HCT116 (cell line): ENCODE measurements around the gene THRAP3. TPM values are rescaled to one million over a fixed set of nuclear protein-coding genes. Genes with fewer than 3 reads are reported as not detected.

ENCODE experiments used
- ATAC-seq: fragments of 200-7000 bp; cut with Tn5 transposase; 2 replicates; pipeline ENCODE4 v1.9.1; 2020; ENCODE audit warnings: mild to moderate bottlenecking, moderate library complexity
- BruUV-seq: library from RNA; stranded (reverse); fragments of 400-500 nt; replicated peaks from 2 replicates; lab custom pipeline; 2021; lab: Mats Ljungman, UMichigan
- CTCF ChIA-PET: fragments of 300-600 bp; sonication (Branson Sonifier 250); formaldehyde crosslinking; loops from one replicate; lab custom pipeline; 2021; ENCODE audit warnings: antibody characterized with exemption; lab: Charles Lee
- POLR2A ChIA-PET: fragments of 300-600, 350-600 bp; sonication (Branson Sonifier 250); formaldehyde crosslinking; loops from one replicate; lab custom pipeline; 2021; ENCODE audit warnings: antibody characterized with exemption; lab: Charles Lee
- RAD21 ChIA-PET, 2 experiments: fragments of 300-600 bp; sonication (Branson Sonifier 250); formaldehyde crosslinking; loops; one replicate each; lab custom pipeline; 2023; ENCODE audit warnings: low total read pairs in 2 of 2; ENCODE audit not compliant: uncharacterized antibody in 2 of 2, unreplicated experiment in 2 of 2, low non-redundant PET in 1 of 2; lab: Charles Lee
- DNase-seq: peaks from one replicate; pipeline ENCODE4 v3.0.0-alpha.2; 2010; ENCODE audit warnings: low read depth, low spot score
- H2AFZ ChIP-seq: fragments of 200-600 bp; shearing (Covaris generic), sonication (generic); 2 replicates; pipeline ENCODE4 v1.6.1; 2017; ENCODE audit warnings: low read depth, mixed run types, mixed read lengths, antibody characterized with exemption, low read length; ENCODE audit not compliant: poor library complexity, severe bottlenecking
- H3K27ac ChIP-seq: 2 replicates; pipeline ENCODE4 v1.5.1; 2012; ENCODE audit warnings: low read depth, low read length
- H3K27me3 ChIP-seq: fragments of 200-600 bp; sonication (generic); 2 replicates; pipeline ENCODE4 v1.6.1; 2016; ENCODE audit warnings: mixed run types, low read length, mixed read lengths; ENCODE audit not compliant: insufficient read depth
- H3K36me3 ChIP-seq, 2 experiments: fragments of 200-500 bp in 1 of 2; fragments of 200-600 bp in 1 of 2; sonication (Bioruptor generic) in 1 of 2; sonication (generic) in 1 of 2; 2 replicates each; pipeline versions ENCODE4 v1.5.1 to v1.6.1; 2014 to 2016; ENCODE audit warnings: low read length in 2 of 2, inconsistent platforms in 1 of 2, mixed read lengths in 1 of 2, mixed run types in 1 of 2; ENCODE audit not compliant: insufficient read depth in 2 of 2, control insufficient read depth in 1 of 2
- H3K4me1 ChIP-seq, 2 experiments: fragments of 200-600 bp in 1 of 2; sonication (generic) in 1 of 2; 2 replicates each; pipeline versions ENCODE4 v1.5.1 to v1.6.1; 2012 to 2017; ENCODE audit warnings: low read length in 2 of 2, inconsistent platforms in 1 of 2, mild to moderate bottlenecking in 1 of 2, mixed read lengths in 1 of 2, mixed run types in 1 of 2, moderate library complexity in 1 of 2; ENCODE audit not compliant: insufficient read depth in 2 of 2, control insufficient read depth in 1 of 2
- H3K4me2 ChIP-seq: fragments of 200-600 bp; sonication (generic); 2 replicates; pipeline ENCODE4 v1.6.1; 2017; ENCODE audit warnings: mixed run types, low read length, mixed read lengths
- H3K4me3 ChIP-seq, 2 experiments: fragments of 200-600 bp in 1 of 2; sonication (generic) in 1 of 2; replicated peaks in 1 of 2; 2 replicates each; pipeline ENCODE4 v1.5.1; 2011 to 2016; ENCODE audit warnings: low read length in 2 of 2, control low read depth in 1 of 2, low read depth in 1 of 2, mild to moderate bottlenecking in 1 of 2, mixed read lengths in 1 of 2, mixed run types in 1 of 2
- H3K79me2 ChIP-seq: fragments of 200-600 bp; sonication (generic); 2 replicates; pipeline ENCODE4 v1.6.1; 2017; ENCODE audit warnings: mild to moderate bottlenecking, mixed run types, low read length, moderate library complexity, mixed read lengths; ENCODE audit not compliant: insufficient read depth
- H3K9ac ChIP-seq: fragments of 200-600 bp; sonication (generic); 2 replicates; pipeline ENCODE4 v1.6.1; 2016; ENCODE audit warnings: low read length, mixed read lengths
- H3K9me2 ChIP-seq: fragments of 200-600 bp; sonication (generic), shearing (Covaris generic); 2 replicates; pipeline ENCODE4 v1.6.1; 2017; ENCODE audit warnings: mixed run types, mild to moderate bottlenecking, moderate library complexity; ENCODE audit not compliant: insufficient read depth
- H3K9me3 ChIP-seq, 2 experiments: fragments of 200-500 bp in 1 of 2; fragments of 200-600 bp in 1 of 2; sonication (Bioruptor generic) in 1 of 2; sonication (generic) in 1 of 2; 2 replicates each; pipeline ENCODE4 v1.6.1; 2014 to 2017; ENCODE audit warnings: low read length in 2 of 2, mixed read lengths in 2 of 2, inconsistent platforms in 1 of 2, low read depth in 1 of 2, mild to moderate bottlenecking in 1 of 2, mixed run types in 1 of 2, moderate library complexity in 1 of 2; ENCODE audit not compliant: control insufficient read depth in 1 of 2, insufficient read depth in 1 of 2
- H4K20me1 ChIP-seq: fragments of 200-600 bp; sonication (generic), shearing (Covaris generic); 2 replicates; pipeline ENCODE4 v1.6.1; 2017; ENCODE audit warnings: mixed run types, mild to moderate bottlenecking, moderate library complexity; ENCODE audit not compliant: insufficient read depth
- CBX3 ChIP-seq: IDR thresholded peaks from 2 replicates; pipeline ENCODE4 v1.6.1; 2012; ENCODE audit warnings: low read depth
- CEBPB ChIP-seq: IDR thresholded peaks from 2 replicates; pipeline ENCODE4 v1.6.1; 2012; ENCODE audit warnings: low read depth
- ELF1 ChIP-seq: IDR thresholded peaks from 2 replicates; pipeline ENCODE4 v1.6.1; 2012; ENCODE audit warnings: low read depth, borderline replicate concordance
- EZH2 ChIP-seq: fragments of 200-600 bp; sonication (generic); IDR thresholded peaks from 2 replicates; pipeline ENCODE4 v1.6.1; 2017; ENCODE audit warnings: antibody characterized with exemption, mixed run types
- FOSL1 ChIP-seq: IDR thresholded peaks from 2 replicates; pipeline ENCODE4 v1.6.1; 2012; ENCODE audit warnings: low read depth
- JUND ChIP-seq: IDR thresholded peaks from 2 replicates; pipeline ENCODE4 v1.6.1; 2012
- POLR2A ChIP-seq: IDR thresholded peaks from 2 replicates; pipeline ENCODE4 v1.7.0; 2011; ENCODE audit warnings: borderline replicate concordance; ENCODE audit not compliant: insufficient read depth, insufficient read length; ENCODE audit errors: extremely low read depth
- POLR2AphosphoS5 ChIP-seq: IDR thresholded peaks from 2 replicates; pipeline ENCODE4 v1.6.1; 2011; ENCODE audit warnings: mild to moderate bottlenecking, low read depth, low read length, moderate library complexity
- RAD21 ChIP-seq: IDR thresholded peaks from 2 replicates; pipeline ENCODE4 v1.6.1; 2012; ENCODE audit warnings: low read depth, mild to moderate bottlenecking
- SP1 ChIP-seq: IDR thresholded peaks from 2 replicates; pipeline ENCODE4 v1.6.1; 2012; ENCODE audit warnings: low read depth
- TCF7L2 ChIP-seq: IDR thresholded peaks from 2 replicates; pipeline ENCODE4 v1.7.0; 2011; ENCODE audit warnings: borderline replicate concordance, inconsistent platforms; ENCODE audit not compliant: insufficient read depth, insufficient read length; ENCODE audit errors: extremely low read depth
- YY1 ChIP-seq: IDR thresholded peaks from 2 replicates; pipeline ENCODE4 v1.6.1; 2011; ENCODE audit warnings: low read length, low read depth, moderate library complexity, mild to moderate bottlenecking; ENCODE audit not compliant: insufficient replicate concordance; ENCODE audit errors: extremely low read depth
- intact Hi-C: fragments of 100-400 bp; cut with micrococcal nuclease; formaldehyde crosslinking; loops from 2 replicates; pipeline ENCODE4 v1.10.0; 2022
- total RNA-seq: library from RNA; stranded (reverse); gene quantifications from one replicate; pipeline ENCODE4 v1.2.1, GENCODE V29; 2021; ENCODE audit not compliant: unreplicated experiment
- TF ChIP-seq, protein P1 (sequence below): IDR thresholded peaks from 2 replicates; pipeline ENCODE4 v1.6.1; 2011; ENCODE audit warnings: mild to moderate bottlenecking, low read length, moderate library complexity; ENCODE audit not compliant: insufficient replicate concordance; ENCODE audit errors: extremely low read depth
- TF ChIP-seq, protein P2 (sequence below), 3 experiments: fragments of 200-600 bp in 1 of 3; sonication (generic) in 1 of 3; IDR thresholded peaks in 2 of 3; conservative IDR thresholded peaks in 1 of 3; 2 replicates each; pipeline ENCODE4 v1.5.1; 2012 to 2017; ENCODE audit warnings: low read depth in 2 of 3, low read length in 2 of 3, antibody characterized with exemption in 1 of 3, borderline replicate concordance in 1 of 3, control low read depth in 1 of 3, mild to moderate bottlenecking in 1 of 3, mixed read lengths in 1 of 3, mixed run types in 1 of 3, moderate library complexity in 1 of 3; ENCODE audit not compliant: insufficient read depth in 1 of 3
- TF ChIP-seq, protein P3 (sequence below): IDR thresholded peaks from 2 replicates; pipeline ENCODE4 v1.6.1; 2012

Gene THRAP3
- total RNA-seq, 1 experiment from 2014 or later = 144 TPM

DNA sequence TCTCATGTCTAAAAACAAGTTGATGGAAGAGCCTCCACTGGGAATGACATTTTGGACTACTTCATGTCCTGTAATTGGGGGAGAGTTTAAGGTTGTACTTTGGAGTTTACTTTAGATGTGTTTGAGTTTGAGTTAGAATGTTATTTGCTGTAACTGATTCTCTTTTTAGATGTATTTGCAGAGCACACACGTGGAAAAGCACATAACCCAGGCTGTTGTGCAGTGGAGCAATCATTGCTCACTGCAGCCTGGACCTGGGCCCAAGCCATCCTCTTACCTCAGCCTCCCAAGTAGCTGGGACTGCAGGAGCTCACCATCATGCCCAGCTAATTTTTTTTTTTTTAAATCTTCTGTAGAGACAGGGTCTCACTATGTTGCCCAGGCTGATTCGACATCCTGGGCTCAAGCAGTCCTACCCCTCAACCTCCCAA lies 45.2 kb downstream of the THRAP3 start:
- no peak overlapping the region for H3K27ac ChIP-seq
- POLR2A ChIA-PET = interaction anchor here (0.5 kb wide), 1 partner anchor 1238 kb away, joined by 3 read pairs; the partner anchor contains the start of gene ZMYM6

More for the DNA sequence above, 45.2 kb downstream of the THRAP3 start:
- H2AFZ ChIP-seq = no peak overlapping the region
- RAD21 ChIA-PET = no interaction called here
- TF ChIP-seq TCF7L2 (no peak), POLR2AphosphoS5 (no peak), JUND (no peak), RAD21 (no peak), CBX3 (no peak), YY1 (no peak), CEBPB (no peak), FOSL1 (no peak), POLR2A (no peak), SP1 (no peak), EZH2 (no peak), ELF1 (no peak)
- TF ChIP-seq, protein P1, sequence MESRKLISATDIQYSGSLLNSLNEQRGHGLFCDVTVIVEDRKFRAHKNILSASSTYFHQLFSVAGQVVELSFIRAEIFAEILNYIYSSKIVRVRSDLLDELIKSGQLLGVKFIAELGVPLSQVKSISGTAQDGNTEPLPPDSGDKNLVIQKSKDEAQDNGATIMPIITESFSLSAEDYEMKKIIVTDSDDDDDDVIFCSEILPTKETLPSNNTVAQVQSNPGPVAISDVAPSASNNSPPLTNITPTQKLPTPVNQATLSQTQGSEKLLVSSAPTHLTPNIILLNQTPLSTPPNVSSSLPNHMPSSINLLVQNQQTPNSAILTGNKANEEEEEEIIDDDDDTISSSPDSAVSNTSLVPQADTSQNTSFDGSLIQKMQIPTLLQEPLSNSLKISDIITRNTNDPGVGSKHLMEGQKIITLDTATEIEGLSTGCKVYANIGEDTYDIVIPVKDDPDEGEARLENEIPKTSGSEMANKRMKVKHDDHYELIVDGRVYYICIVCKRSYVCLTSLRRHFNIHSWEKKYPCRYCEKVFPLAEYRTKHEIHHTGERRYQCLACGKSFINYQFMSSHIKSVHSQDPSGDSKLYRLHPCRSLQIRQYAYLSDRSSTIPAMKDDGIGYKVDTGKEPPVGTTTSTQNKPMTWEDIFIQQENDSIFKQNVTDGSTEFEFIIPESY = no peak
- TF ChIP-seq, protein P2, sequence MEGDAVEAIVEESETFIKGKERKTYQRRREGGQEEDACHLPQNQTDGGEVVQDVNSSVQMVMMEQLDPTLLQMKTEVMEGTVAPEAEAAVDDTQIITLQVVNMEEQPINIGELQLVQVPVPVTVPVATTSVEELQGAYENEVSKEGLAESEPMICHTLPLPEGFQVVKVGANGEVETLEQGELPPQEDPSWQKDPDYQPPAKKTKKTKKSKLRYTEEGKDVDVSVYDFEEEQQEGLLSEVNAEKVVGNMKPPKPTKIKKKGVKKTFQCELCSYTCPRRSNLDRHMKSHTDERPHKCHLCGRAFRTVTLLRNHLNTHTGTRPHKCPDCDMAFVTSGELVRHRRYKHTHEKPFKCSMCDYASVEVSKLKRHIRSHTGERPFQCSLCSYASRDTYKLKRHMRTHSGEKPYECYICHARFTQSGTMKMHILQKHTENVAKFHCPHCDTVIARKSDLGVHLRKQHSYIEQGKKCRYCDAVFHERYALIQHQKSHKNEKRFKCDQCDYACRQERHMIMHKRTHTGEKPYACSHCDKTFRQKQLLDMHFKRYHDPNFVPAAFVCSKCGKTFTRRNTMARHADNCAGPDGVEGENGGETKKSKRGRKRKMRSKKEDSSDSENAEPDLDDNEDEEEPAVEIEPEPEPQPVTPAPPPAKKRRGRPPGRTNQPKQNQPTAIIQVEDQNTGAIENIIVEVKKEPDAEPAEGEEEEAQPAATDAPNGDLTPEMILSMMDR (IDR thresholded peaks at IDR 0.05 in 2 of 3, conservative IDR thresholded peaks at IDR 0.05 in 1 of 3; ENCODE audit: borderline replicate concordance in 1 of 3, insufficient read depth in 1 of 3, low read depth in 2 of 3, low read length in 2 of 3) = no peak
- TF ChIP-seq, protein P3, sequence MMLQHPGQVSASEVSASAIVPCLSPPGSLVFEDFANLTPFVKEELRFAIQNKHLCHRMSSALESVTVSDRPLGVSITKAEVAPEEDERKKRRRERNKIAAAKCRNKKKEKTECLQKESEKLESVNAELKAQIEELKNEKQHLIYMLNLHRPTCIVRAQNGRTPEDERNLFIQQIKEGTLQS = no peak
- TF ChIP-seq, all 23 proteins: peak for 0
- H4K20me1 ChIP-seq = no peaks in the 10 kb centered on the region
- peaks cover 17 to 24% of the 10 kb centered on the region in 2 experiments for H3K36me3 ChIP-seq
- peaks cover 94% of the 10 kb centered on the region for H3K79me2 ChIP-seq
- no peaks in the 10 kb centered on the region for H3K9me3 ChIP-seq
- CTCF ChIA-PET = no interaction called here
- DNase-seq (no peak), ATAC-seq (no peak)
- no peaks in the 10 kb centered on the region for H3K9me2 ChIP-seq
- intact Hi-C loops = no loop called here
- H3K4me1 ChIP-seq = no peaks in the 10 kb centered on the region
- no peaks in the 10 kb centered on the region for H3K27me3 ChIP-seq
- no peak overlapping the region for H3K4me3 ChIP-seq
- no peak overlapping the region for H3K9ac ChIP-seq
- no TSS peak for BruUV-seq
- no peak overlapping the region for H3K4me2 ChIP-seq
